ENCODE results near the gene TLR9. TPM values are rescaled to one million over a fixed set of nuclear protein-coding genes. Genes with fewer than 3 reads are reported as not detected.
A peak's percentile ranks its signal among the peaks of the same experiment; 100 is the strongest.

The TLR9 gene
- total RNA-seq, 1 experiment from 2014 or later = not detected

- TF ChIP-seq ATF2 (CRISPR knock-in tag; IDR thresholded peaks at IDR 0.05; ENCODE audit: borderline replicate concordance, low read depth) (no peak), ELF4 (CRISPR knock-in tag; IDR thresholded peaks at IDR 0.05; ENCODE audit: low read depth) (no peak), CBFB (CRISPR knock-in tag; IDR thresholded peaks at IDR 0.05; ENCODE audit: low read depth) (no peak)
Measured at GRCh38 chr3:52200981-52201679, 24.3 kb downstream of the TLR9 start (continued).

DNA sequence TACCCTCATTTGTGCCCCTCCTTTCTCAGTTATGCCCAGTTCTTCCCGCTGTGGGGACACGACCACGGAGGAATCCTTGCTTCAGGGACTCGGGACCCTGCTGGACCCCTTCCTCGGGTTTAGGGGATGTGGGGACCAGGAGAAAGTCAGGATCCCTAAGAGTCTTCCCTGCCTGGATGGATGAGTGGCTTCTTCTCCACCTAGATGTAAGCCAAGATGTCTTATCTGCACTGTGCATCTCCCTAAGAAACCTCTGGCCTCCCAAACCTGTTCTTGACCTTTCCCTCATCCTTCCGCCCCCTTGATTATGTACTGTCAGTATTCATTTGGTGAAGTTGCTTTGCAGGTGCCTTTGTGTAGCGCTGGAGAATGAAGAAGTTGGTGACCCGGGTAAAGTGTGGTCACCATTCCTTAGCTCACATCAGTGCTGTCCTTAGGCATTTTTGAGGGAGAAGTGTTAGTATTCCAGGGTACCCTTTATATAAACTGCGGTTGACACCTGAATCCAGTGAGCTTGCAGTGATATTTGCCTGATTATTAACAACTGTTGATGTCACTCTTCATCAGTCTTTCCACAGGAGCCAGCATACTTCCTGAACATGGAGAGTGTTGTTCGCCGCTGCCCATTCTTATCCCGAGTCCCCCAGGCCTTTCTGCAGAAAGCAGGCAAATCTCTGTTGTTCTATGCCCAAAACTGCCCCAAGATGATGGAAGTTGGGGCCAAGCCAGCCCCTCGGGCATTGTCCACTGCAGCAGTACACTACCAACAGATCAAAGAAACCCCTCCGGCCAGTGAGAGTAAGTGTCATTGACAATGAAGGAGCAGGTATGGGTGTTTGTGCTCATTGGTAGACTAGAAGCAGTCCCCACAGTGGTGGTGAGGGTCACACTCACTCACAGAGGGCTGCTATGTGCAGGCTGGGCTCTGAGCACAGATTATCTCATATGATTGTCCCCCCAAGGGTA lies 26.5 kb downstream of the TLR9 start:
- CTCF ChIA-PET = interaction anchor here (0.6 to 1.2 kb wide), 3 partner anchors 21 to 44 kb away, joined by 3 read pairs; partner anchors contain the start of gene POC1A
- Mint-ChIP-seq H3K36me3 (peaks cover 32% of the 10 kb centered on the region), H3K27ac (peak overlapping the region; percentile 50)

GRCh38 chr3:52197842-52198625 lies 27.4 kb downstream of the TLR9 start, which contains the start of gene ALAS1:
ALAS1 (plus strand) TSS chr3:52198160; CDS start chr3:52199242, 1,082 bp downstream.
- H3K36me3 Mint-ChIP-seq = peaks cover 23% of the 10 kb centered on the region
- no peaks in the 10 kb centered on the region for H3K9me3 Mint-ChIP-seq
- ChIA-PET CTCF (interaction anchor here (0.8 to 1.7 kb wide), 6 partner anchors 22 to 145 kb away, joined by 3 to 5 read pairs (median 4); no protein-coding TSS in a partner anchor), POLR2A (interaction anchor here (1.1 kb wide), 1 partner anchor 43 kb away, joined by 4 read pairs; the partner anchor contains the start of gene POC1A)
- H3K27ac Mint-ChIP-seq = peak within 1 kb of the TSS; percentile 50
- DNase-seq (ENCODE audit: low spot score) (peak; percentile 95), ATAC-seq (peak; percentile 95)
- peaks cover 15% of the 10 kb centered on the region for H3K4me1 Mint-ChIP-seq
- H3K4me3 Mint-ChIP-seq = peak within 1 kb of the TSS; percentile 93
- peaks cover 11% of the 10 kb centered on the region for H3K27me3 Mint-ChIP-seq (ENCODE audit: low read depth)
- no peak for TF ChIP-seq JAZF1 (CRISPR knock-in tag; IDR thresholded peaks at IDR 0.05)
- TF ChIP-seq, protein P1, sequence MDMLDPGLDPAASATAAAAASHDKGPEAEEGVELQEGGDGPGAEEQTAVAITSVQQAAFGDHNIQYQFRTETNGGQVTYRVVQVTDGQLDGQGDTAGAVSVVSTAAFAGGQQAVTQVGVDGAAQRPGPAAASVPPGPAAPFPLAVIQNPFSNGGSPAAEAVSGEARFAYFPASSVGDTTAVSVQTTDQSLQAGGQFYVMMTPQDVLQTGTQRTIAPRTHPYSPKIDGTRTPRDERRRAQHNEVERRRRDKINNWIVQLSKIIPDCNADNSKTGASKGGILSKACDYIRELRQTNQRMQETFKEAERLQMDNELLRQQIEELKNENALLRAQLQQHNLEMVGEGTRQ (CRISPR knock-in tag; IDR thresholded peaks at IDR 0.05) = peak; percentile 27; the same call in 1 of the 2 replicates
- TF ChIP-seq TEAD1 (CRISPR knock-in tag; IDR thresholded peaks at IDR 0.05) = peak; percentile 75; the same call in 1 of the 2 replicates
- TF ChIP-seq FOXP1 (CRISPR knock-in tag; IDR thresholded peaks at IDR 0.05; ENCODE audit: borderline replicate concordance) = peak; percentile 87; the same call in 1 of the 2 replicates
- no peak for TF ChIP-seq ZNF317 (CRISPR knock-in tag; IDR thresholded peaks at IDR 0.05; ENCODE audit: borderline replicate concordance, low read depth)
- TF ChIP-seq FOXK1 (CRISPR knock-in tag; IDR thresholded peaks at IDR 0.05) = peak; percentile 34; the same call in 1 of the 2 replicates
- TF ChIP-seq, protein P2, sequence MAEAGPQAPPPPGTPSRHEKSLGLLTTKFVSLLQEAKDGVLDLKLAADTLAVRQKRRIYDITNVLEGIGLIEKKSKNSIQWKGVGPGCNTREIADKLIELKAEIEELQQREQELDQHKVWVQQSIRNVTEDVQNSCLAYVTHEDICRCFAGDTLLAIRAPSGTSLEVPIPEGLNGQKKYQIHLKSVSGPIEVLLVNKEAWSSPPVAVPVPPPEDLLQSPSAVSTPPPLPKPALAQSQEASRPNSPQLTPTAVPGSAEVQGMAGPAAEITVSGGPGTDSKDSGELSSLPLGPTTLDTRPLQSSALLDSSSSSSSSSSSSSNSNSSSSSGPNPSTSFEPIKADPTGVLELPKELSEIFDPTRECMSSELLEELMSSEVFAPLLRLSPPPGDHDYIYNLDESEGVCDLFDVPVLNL (CRISPR knock-in tag; IDR thresholded peaks at IDR 0.05; ENCODE audit: borderline replicate concordance, low read depth) = no peak
- peak; percentile 18; the same call in 1 of the 2 replicates for TF ChIP-seq ETV6 (CRISPR knock-in tag; IDR thresholded peaks at IDR 0.05)
- no peak for TF ChIP-seq ESRRA (CRISPR knock-in tag; IDR thresholded peaks at IDR 0.05; ENCODE audit: borderline replicate concordance)
- TF ChIP-seq CBFB (CRISPR knock-in tag; IDR thresholded peaks at IDR 0.05; ENCODE audit: low read depth) = no peak
- TF ChIP-seq SMAD4 (CRISPR knock-in tag; IDR thresholded peaks at IDR 0.05) = no peak
- no peak for TF ChIP-seq GRHL2 (CRISPR knock-in tag; IDR thresholded peaks at IDR 0.05; ENCODE audit: insufficient replicate concordance, severe bottlenecking)
- no peak; the same call in 1 of the 2 replicates for TF ChIP-seq GABPB1 (CRISPR knock-in tag; IDR thresholded peaks at IDR 0.05)
- no peak for TF ChIP-seq ZNF121 (CRISPR knock-in tag; IDR thresholded peaks at IDR 0.05)
- TF ChIP-seq, protein P3, sequence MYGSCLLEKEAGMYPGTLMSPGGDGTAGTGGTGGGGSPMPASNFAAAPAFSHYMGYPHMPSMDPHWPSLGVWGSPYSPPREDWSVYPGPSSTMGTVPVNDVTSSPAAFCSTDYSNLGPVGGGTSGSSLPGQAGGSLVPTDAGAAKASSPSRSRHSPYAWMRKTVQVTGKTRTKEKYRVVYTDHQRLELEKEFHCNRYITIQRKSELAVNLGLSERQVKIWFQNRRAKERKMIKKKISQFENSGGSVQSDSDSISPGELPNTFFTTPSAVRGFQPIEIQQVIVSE (CRISPR knock-in tag; IDR thresholded peaks at IDR 0.05; ENCODE audit: borderline replicate concordance) = no peak
- no peak for TF ChIP-seq TP53 (CRISPR knock-in tag; IDR thresholded peaks at IDR 0.05)
- TF ChIP-seq, protein P4, sequence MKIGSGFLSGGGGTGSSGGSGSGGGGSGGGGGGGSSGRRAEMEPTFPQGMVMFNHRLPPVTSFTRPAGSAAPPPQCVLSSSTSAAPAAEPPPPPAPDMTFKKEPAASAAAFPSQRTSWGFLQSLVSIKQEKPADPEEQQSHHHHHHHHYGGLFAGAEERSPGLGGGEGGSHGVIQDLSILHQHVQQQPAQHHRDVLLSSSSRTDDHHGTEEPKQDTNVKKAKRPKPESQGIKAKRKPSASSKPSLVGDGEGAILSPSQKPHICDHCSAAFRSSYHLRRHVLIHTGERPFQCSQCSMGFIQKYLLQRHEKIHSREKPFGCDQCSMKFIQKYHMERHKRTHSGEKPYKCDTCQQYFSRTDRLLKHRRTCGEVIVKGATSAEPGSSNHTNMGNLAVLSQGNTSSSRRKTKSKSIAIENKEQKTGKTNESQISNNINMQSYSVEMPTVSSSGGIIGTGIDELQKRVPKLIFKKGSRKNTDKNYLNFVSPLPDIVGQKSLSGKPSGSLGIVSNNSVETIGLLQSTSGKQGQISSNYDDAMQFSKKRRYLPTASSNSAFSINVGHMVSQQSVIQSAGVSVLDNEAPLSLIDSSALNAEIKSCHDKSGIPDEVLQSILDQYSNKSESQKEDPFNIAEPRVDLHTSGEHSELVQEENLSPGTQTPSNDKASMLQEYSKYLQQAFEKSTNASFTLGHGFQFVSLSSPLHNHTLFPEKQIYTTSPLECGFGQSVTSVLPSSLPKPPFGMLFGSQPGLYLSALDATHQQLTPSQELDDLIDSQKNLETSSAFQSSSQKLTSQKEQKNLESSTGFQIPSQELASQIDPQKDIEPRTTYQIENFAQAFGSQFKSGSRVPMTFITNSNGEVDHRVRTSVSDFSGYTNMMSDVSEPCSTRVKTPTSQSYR (CRISPR knock-in tag; IDR thresholded peaks at IDR 0.05) = 0 out of 2 replicates have a peak, but pooled peaks have one; percentile 20

More for the DNA sequence above, 26.5 kb downstream of the TLR9 start:
- Mint-ChIP-seq H3K4me1 (peaks cover 15% of the 10 kb centered on the region), H3K27me3 (ENCODE audit: low read depth) (peaks cover 11% of the 10 kb centered on the region), H3K4me3 (peak overlapping the region; percentile 93), H3K9me3 (no peaks in the 10 kb centered on the region)
- POLR2A ChIA-PET = no interaction called here
- TF ChIP-seq MYBL2 (CRISPR knock-in tag; IDR thresholded peaks at IDR 0.05) (no peak), KAT7 (CRISPR knock-in tag; IDR thresholded peaks at IDR 0.05; ENCODE audit: borderline replicate concordance) (no peak)
- ATAC-seq = no peak
- no peak for DNase-seq (ENCODE audit: low spot score)
